Astrocyte of the cerebellum (primary cell): ENCODE results near the gene CSGALNACT2.
"Not testable (repeated sequence)": the region's sequence is repeated elsewhere in the genome, so short reads cannot be mapped to it uniquely, and the experiment has no call there.

ENCODE experiments used
- DNase-seq: peaks from one replicate; pipeline ENCODE4 v3.0.0-alpha.2; 2011; ENCODE audit warnings: low read depth
- H3K4me3 ChIP-seq: 2 replicates; pipeline ENCODE4 v1.5.1; 2011; ENCODE audit warnings: mild to moderate bottlenecking, low read depth, low read length, moderate library complexity
- in situ Hi-C: cut with HindIII; loops from 2 replicates; pipeline ENCODE4 v1.10.0; 2017; ENCODE audit warnings: low sequenced_read_pairs
- TF ChIP-seq, protein P1 (sequence below): IDR thresholded peaks from 2 replicates; pipeline ENCODE4 v1.5.1; 2012; ENCODE audit warnings: low read length, low read depth, moderate library complexity, mild to moderate bottlenecking; ENCODE audit errors: missing control alignments

CSGALNACT2 gene

DNA sequence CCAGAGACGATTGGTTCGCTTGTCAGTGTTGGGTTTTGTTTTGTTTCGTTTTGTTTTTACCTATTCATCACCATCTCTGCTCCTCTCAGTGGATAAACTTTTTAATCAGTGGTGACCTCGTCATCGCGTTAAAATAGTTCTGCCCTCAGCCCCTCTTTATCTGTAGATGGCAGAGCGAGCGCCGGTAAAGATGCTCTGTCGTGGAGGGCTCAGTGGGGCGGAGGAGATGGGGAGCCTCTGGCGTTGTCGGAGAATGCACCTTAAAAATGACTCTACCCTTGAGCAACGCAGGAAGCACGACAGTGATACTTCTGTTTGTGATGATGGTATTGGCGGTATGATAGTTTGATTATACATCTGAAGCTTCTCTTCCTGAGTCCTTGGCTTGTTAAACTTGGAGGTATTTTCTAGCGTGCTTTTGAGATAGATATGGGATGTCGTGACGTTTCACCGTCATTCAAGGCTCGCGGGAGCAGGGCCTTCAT, 554 bp downstream of the CSGALNACT2 start:
- DNase-seq, result no peak
- in situ Hi-C loops, result no loop called here
- H3K4me3 ChIP-seq, result peak overlapping the region; percentile 87
- TF ChIP-seq, protein P1, sequence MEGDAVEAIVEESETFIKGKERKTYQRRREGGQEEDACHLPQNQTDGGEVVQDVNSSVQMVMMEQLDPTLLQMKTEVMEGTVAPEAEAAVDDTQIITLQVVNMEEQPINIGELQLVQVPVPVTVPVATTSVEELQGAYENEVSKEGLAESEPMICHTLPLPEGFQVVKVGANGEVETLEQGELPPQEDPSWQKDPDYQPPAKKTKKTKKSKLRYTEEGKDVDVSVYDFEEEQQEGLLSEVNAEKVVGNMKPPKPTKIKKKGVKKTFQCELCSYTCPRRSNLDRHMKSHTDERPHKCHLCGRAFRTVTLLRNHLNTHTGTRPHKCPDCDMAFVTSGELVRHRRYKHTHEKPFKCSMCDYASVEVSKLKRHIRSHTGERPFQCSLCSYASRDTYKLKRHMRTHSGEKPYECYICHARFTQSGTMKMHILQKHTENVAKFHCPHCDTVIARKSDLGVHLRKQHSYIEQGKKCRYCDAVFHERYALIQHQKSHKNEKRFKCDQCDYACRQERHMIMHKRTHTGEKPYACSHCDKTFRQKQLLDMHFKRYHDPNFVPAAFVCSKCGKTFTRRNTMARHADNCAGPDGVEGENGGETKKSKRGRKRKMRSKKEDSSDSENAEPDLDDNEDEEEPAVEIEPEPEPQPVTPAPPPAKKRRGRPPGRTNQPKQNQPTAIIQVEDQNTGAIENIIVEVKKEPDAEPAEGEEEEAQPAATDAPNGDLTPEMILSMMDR, result no peak

- DNase-seq, result no peak
- H3K4me3 ChIP-seq, result no peak overlapping the region
- in situ Hi-C loops, result no loop called here
- TF ChIP-seq, protein P1, result no peak
Observed at GRCh38 chr10:43141421-43141820, 3.2 kb downstream of the CSGALNACT2 start.

DNA sequence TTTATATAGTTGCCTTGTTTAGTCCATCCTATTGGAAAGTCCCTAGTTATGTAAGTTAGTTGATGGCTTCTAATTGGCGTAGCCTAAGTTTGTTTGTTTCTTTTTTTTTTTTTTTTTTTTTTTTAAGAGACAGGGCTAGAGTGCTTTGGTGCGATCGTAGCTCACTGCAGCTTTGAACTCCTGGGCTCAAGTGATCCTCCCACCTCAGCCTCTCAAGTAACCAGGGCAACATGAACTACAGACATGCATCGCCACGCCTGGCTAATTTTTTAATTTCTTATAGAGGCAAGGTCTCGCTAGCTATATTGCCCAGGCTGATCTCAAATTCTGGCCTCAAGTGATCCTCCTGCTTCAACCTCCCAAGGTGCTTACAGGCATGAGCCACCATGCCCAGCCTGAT, 7.1 kb downstream of the CSGALNACT2 start:
- no peak overlapping the region for H3K4me3 ChIP-seq
- no peak for DNase-seq
- in situ Hi-C loops, result no loop called here
- TF ChIP-seq, protein P1, result no peak

DNA sequence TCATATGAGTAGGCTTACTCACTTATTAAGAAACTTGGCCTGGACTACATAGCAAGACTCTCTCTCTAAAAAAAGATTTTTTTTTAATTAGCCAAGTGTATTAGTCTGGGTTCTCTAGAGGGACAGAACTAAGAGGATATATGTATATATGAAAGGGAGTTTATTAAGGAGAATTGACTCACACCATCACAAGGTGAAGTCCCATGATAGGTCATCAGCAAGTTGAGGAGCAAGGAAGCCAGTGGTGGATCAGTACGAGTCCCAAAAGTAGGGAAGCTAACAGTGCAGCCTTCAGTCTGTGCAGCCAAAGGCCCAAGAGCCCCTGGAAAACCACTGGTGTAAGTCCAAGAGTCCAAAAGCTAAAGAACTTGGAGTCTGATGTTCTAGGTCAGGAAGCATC, 7.7 kb downstream of the CSGALNACT2 start:
- in situ Hi-C loops, H3K4me3 ChIP-seq, DNase-seq: not testable (repeated sequence)

DNA sequence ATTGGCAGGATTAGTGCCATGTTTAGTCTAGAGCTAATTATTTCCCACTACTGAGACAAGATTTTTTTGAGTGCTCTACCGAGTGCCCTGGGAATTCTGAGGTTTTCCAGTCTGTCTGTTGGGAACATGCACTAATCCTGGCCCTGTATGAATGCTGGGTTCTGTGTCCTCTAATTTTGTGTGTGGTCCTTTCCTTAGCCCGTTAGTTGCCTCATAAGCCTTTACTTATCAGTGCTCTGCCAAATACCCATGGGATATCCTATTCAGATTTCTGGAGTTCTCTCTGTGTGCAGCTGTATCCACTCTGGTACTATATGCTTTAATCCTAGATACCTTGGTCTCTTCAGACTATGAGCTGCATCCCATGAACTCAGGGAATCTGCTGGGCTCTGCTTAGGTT, 13.1 kb downstream of the CSGALNACT2 start:
- DNase-seq, result no peak
- H3K4me3 ChIP-seq, result no peak overlapping the region
- in situ Hi-C loops, result no loop called here
- TF ChIP-seq, protein P1, result no peak

- no peak for DNase-seq
- H3K4me3 ChIP-seq, result no peak overlapping the region
- TF ChIP-seq, protein P1, result no peak
- in situ Hi-C loops, result no loop called here
Observed at GRCh38 chr10:43153901-43154300, 15.7 kb downstream of the CSGALNACT2 start.

GRCh38 chr10:43155221-43155620, 17.0 kb downstream of the CSGALNACT2 start:
- DNase-seq, result no peak
- in situ Hi-C loops, result no loop called here
- no peak overlapping the region for H3K4me3 ChIP-seq
- TF ChIP-seq, protein P1, result no peak
